ENCODE results near the gene CDIP1. TPM values are rescaled to one million over a fixed set of nuclear protein-coding genes. Genes with fewer than 3 reads are reported as not detected.

Gene CDIP1
- total RNA-seq, 1 donor from 2014 or later: 18.9 TPM

GRCh38 chr16:4513086-4513860 is 25.3 kb downstream of the CDIP1 start:
- no peak for ATAC-seq

- ATAC-seq: no peak
These were observed 26.1 kb downstream of the CDIP1 start for GRCh38 chr16:4512473-4512872.

GRCh38 chr16:4511441-4512082 is 27.0 kb downstream of the CDIP1 start:
- peak; percentile 74 for ATAC-seq

GRCh38 chr16:4510747-4511426 is 27.7 kb downstream of the CDIP1 start:
- peak; percentile 15 for ATAC-seq

- no peak for ATAC-seq
These were observed 28.4 kb downstream of the CDIP1 start for GRCh38 chr16:4510131-4510530.

- no peak for ATAC-seq
These were observed 29.2 kb downstream of the CDIP1 start for GRCh38 chr16:4509420-4509819.

GRCh38 chr16:4508806-4509205 is 29.8 kb downstream of the CDIP1 start:
- no peak for ATAC-seq

GRCh38 chr16:4507588-4508345 is 30.8 kb downstream of the CDIP1 start:
- no peak for ATAC-seq

GRCh38 chr16:4506450-4506849 is 32.1 kb downstream of the CDIP1 start:
- peak; percentile 64 for ATAC-seq

GRCh38 chr16:4505356-4506147 is 33.0 kb downstream of the CDIP1 start:
- peak; percentile 72 for ATAC-seq

GRCh38 chr16:4501071-4501478 is 37.5 kb downstream of the CDIP1 start:
- ATAC-seq: no peak

- peak; percentile 75 for ATAC-seq
These were observed 38.3 kb downstream of the CDIP1 start for GRCh38 chr16:4500272-4500671.

GRCh38 chr16:4499196-4499555 is 39.4 kb downstream of the CDIP1 start:
- ATAC-seq: no peak

- ATAC-seq: peak; percentile 63
These were observed 39.9 kb downstream of the CDIP1 start for GRCh38 chr16:4498546-4499195.

- ATAC-seq: peak; percentile 76
These were observed 42.3 kb downstream of the CDIP1 start for GRCh38 chr16:4496305-4496704.

- peak; percentile 47 for ATAC-seq
These were observed 42.8 kb downstream of the CDIP1 start for GRCh38 chr16:4495766-4496165.

- ATAC-seq: peak; percentile 77
These were observed 43.7 kb downstream of the CDIP1 start for GRCh38 chr16:4494746-4495490.

GRCh38 chr16:4491898-4492297 is 46.7 kb downstream of the CDIP1 start:
- no peak for ATAC-seq

GRCh38 chr16:4489030-4489429 is 49.5 kb downstream of the CDIP1 start:
- ATAC-seq: no peak

- ATAC-seq: no peak
These were observed 50.0 kb downstream of the CDIP1 start for GRCh38 chr16:4488499-4488967.
